Stomach smooth muscle (tissue), 2 donors: ENCODE measurements around the gene ZNF75A.
"Not testable (repeated sequence)": the region's sequence is repeated elsewhere in the genome, so short reads cannot be mapped to it uniquely, and the experiment has no call there.

ENCODE experiments used
- H3K27ac ChIP-seq: one replicate; pipeline ENCODE4 v1.7.0; 2013; ENCODE audit warnings: mild to moderate bottlenecking, low read length, inconsistent platforms
- H3K27me3 ChIP-seq, 2 donors: one replicate each; pipeline ENCODE4 v1.7.0; 2013; ENCODE audit warnings: low read length in 2 of 2; ENCODE audit not compliant: insufficient read depth in 2 of 2, control insufficient read depth in 1 of 2
- H3K36me3 ChIP-seq, 2 donors: one replicate each; pipeline ENCODE4 v1.7.0; 2013; ENCODE audit warnings: low read length in 2 of 2; ENCODE audit not compliant: control insufficient read depth in 2 of 2, insufficient read depth in 2 of 2
- H3K4me1 ChIP-seq: one replicate; pipeline ENCODE4 v1.7.0; 2013; ENCODE audit warnings: low read length; ENCODE audit not compliant: control insufficient read depth, insufficient read depth
- H3K4me3 ChIP-seq, 2 donors: one replicate each; pipeline ENCODE4 v1.7.0; 2013; ENCODE audit warnings: low read length in 2 of 2
- H3K9ac ChIP-seq, 2 donors: one replicate each; pipeline ENCODE4 v1.7.0; 2013; ENCODE audit warnings: low read length in 2 of 2, mild to moderate bottlenecking in 1 of 2
- H3K9me3 ChIP-seq, 2 donors: one replicate each; pipeline ENCODE4 v1.7.0; 2013; ENCODE audit warnings: low read length in 2 of 2; ENCODE audit not compliant: control insufficient read depth in 2 of 2
- donor health status: healthy.
- donor health status: Pancreatic carcinoma.

Gene ZNF75A

DNA sequence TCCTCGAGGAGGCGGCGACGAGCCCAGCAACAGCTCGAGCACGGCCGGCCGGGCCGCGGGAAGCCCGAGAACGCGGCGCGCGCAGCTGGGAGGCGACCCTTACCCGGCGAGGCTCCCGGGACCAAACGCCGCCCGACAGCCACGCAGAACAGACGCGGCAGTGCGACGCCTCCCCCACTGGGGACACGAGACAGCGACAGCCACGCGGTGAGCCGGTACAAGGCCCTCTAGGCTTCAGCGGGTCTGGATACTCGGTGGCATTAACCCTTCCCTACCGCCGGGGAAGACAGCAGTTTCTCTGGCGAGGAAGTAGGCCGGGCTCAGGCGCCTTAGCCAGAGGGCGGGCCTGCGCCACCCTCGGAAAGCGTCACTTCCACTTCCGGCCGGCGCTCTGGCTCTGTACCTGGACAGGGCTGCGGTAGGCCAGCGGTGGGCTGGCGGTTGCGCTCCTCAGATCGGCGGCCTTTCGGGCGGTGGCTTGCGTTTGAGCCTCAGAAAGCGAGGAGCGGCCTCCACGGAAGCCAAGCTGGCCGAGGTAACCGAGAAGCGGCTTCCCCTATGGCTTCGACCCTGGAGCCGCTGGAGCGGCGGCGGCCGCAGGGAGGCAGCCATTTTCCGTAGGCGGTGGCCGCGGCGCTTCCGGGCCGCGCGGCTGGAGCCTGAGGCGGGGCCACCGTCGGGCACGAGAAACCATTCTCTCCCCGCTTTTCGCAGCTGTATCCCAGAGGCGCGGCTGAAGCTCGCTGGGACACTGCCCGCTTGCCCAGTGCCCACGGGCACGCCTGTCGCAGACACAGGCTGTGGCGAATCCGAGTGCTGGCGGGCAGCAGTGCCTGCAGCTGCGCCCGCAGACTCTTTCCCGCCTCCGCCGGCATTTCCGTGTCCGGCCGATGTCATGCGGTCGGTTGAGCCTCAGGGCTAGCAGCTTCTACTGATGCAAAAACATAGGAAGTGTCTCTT is at the start of gene ZNF75A, which contains the start of gene TIGD7:
Gene ZNF75A (plus strand): TSS at position 389 of the 960 bp plus-strand sequence. CDS start 2,932 bp downstream, outside the sequence.
Gene TIGD7 (minus strand): TSS at position 322 of the 960 bp plus-strand sequence. CDS start 4,816 bp downstream, outside the sequence.
- Histone ChIP-seq H3K9me3 (peaks cover 12 to 27% of the 10 kb centered on the region in 2 donors), H3K4me1 (peaks cover 6% of the 10 kb centered on the region), H3K4me3 (peak within 1 kb of the TSS; percentile 88 to 93), H3K27me3 (no peaks in the 10 kb centered on the region), H3K9ac (peak within 1 kb of the TSS; percentile 85 to 90), H3K36me3 (peaks cover 11 to 26% of the 10 kb centered on the region in 2 donors), H3K27ac (peak within 1 kb of the TSS; percentile 88)

- no peaks in the 10 kb centered on the region for H3K36me3 ChIP-seq
- H3K9ac ChIP-seq, result no peak within 1 kb of the TSS
- H3K4me1 ChIP-seq, result no peaks in the 10 kb centered on the region
- no peak within 1 kb of the TSS for H3K27ac ChIP-seq
- H3K9me3 ChIP-seq, result no peaks in the 10 kb centered on the region
- H3K4me3 ChIP-seq, result no peak within 1 kb of the TSS
- H3K27me3 ChIP-seq, result peaks cover 0 to 9% of the 10 kb centered on the region in 2 donors
Measured at GRCh38 chr16:3256146-3256865, 49.0 kb upstream of the ZNF75A start, which contains the start of gene MEFV. TSS of gene MEFV (minus strand) at chr16:3256633. CDS start at chr16:3256587, 46 bp downstream.

- H3K4me1 ChIP-seq, result no peaks in the 10 kb centered on the region
- H3K36me3 ChIP-seq, result no peaks in the 10 kb centered on the region
- H3K9ac ChIP-seq, result no peak overlapping the region
- H3K9me3 ChIP-seq, result no peaks in the 10 kb centered on the region
- H3K27ac ChIP-seq, result no peak overlapping the region
- H3K27me3 ChIP-seq, result peaks cover 0 to 9% of the 10 kb centered on the region in 2 donors
- no peak overlapping the region for H3K4me3 ChIP-seq
Measured at GRCh38 chr16:3256866-3257465, 48.3 kb upstream of the ZNF75A start.

- H3K27ac ChIP-seq, result no peak overlapping the region
Measured at GRCh38 chr16:3259836-3260235, 45.5 kb upstream of the ZNF75A start.

GRCh38 chr16:3262517-3262916 is 42.8 kb upstream of the ZNF75A start:
- Histone ChIP-seq H3K27ac (no peak overlapping the region), H3K27me3 (peaks cover 0 to 3% of the 10 kb centered on the region in 2 donors), H3K36me3 (peaks cover 3 to 5% of the 10 kb centered on the region in 2 donors), H3K4me3 (no peak overlapping the region), H3K9ac (no peak overlapping the region), H3K9me3 (no peaks in the 10 kb centered on the region), H3K4me1 (peaks cover 5% of the 10 kb centered on the region)

More at GRCh38 chr16:3259836-3260235, 45.5 kb upstream of the ZNF75A start:
- Histone ChIP-seq H3K36me3 (no peaks in the 10 kb centered on the region), H3K27me3 (peaks cover 0 to 9% of the 10 kb centered on the region in 2 donors), H3K4me3 (no peak overlapping the region), H3K9me3 (no peaks in the 10 kb centered on the region), H3K9ac (no peak overlapping the region), H3K4me1 (peaks cover 2% of the 10 kb centered on the region)

- Histone ChIP-seq H3K27me3 (no peaks in the 10 kb centered on the region), H3K4me3 (peak overlapping the region; percentile 71 to 89), H3K27ac (peak overlapping the region; percentile 99), H3K4me1 (peaks cover 5% of the 10 kb centered on the region), H3K36me3 (peaks cover 3 to 10% of the 10 kb centered on the region in 2 donors), H3K9ac (peak overlapping the region; percentile 93 to 97), H3K9me3 (no peaks in the 10 kb centered on the region)
Measured at GRCh38 chr16:3264137-3265036, 40.9 kb upstream of the ZNF75A start.

DNA sequence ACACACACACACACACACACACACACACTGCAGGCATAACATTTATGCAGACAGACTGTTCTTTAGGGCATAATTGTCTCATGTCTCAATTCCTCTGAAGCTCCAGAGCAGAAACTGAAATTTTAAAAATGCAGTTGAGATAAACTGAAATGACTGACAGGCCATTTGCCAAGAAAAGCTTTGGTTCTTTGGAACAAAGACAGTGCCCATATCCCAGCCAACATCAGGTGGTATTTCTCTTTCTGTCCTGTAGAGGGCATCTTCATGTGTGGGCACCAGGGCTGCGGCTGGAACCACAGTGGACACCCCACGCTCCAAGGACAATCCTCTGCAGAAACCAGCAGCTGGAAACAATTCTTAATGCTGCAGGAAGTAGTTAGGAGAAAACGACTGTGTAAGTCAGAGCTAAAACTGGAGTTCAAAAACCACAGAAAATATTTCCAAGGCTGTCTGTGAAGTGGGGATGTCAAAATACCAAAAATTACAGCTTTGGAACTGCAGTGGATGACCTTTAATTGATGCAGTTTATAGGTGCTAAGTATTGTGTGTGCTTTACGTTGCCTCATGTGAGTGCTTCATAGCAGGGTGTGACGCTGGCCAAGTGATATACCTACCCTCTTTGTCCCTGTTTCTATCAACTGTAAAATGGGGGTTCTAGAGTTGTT is 38.3 kb upstream of the ZNF75A start:
- no peaks in the 10 kb centered on the region for H3K27me3 ChIP-seq
- H3K36me3 ChIP-seq, result peaks cover 3 to 10% of the 10 kb centered on the region in 2 donors
- no peak overlapping the region for H3K4me3 ChIP-seq
- H3K9me3 ChIP-seq, result no peaks in the 10 kb centered on the region
- H3K4me1 ChIP-seq, result peaks cover 5% of the 10 kb centered on the region
- H3K27ac ChIP-seq, result no peak overlapping the region
- no peak overlapping the region for H3K9ac ChIP-seq

DNA sequence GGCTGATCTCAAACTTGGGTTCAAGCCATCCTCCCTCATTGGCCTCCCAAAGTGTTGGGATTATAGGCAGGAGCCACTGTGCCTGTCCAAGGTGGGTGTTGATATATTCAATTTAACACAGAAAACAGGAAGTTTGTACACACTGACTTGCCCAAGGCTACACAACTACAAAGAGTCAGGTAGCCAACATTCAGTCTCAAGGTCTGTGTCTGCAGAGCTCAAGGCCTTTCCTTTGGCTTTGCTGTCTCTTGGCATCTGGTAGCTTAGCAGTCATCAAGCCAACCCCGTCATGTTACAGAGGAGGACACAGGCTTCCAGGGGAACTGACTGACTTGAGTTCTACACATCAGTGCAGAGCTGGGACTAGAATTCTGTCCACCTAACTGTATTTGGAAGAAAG is 37.0 kb upstream of the ZNF75A start:
- Histone ChIP-seq H3K36me3 (peaks cover 3 to 10% of the 10 kb centered on the region in 2 donors), H3K4me1 (peaks cover 5% of the 10 kb centered on the region), H3K9me3 (no peaks in the 10 kb centered on the region), H3K9ac (no peak overlapping the region), H3K4me3 (no peak overlapping the region), H3K27me3 (no peaks in the 10 kb centered on the region), H3K27ac (no peak overlapping the region)

DNA sequence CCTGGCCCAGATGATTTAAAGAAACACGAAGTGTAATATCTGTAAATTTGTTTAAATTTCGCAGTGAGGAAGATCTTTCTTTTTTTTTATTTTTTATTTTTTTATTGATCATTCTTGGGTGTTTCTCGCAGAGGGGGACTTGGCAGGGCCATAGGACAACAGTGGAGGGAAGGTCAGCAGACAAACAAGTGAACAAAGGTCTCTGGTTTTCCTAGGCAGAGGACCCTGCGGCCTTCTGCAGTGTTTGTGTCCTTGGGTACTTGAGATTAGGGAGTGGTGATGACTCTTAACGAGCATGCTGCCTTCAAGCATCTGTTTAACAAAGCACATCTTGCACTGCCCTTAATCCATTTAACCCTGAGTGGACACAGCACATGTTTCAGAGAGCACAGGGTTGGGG is 34.6 kb upstream of the ZNF75A start:
- not testable (repeated sequence) for H3K27ac ChIP-seq, H3K9ac ChIP-seq, H3K27me3 ChIP-seq, H3K9me3 ChIP-seq, H3K4me1 ChIP-seq, H3K4me3 ChIP-seq, H3K36me3 ChIP-seq
